MCF 10A (cell line): ENCODE results near the gene USP14. TPM values are rescaled to one million over a fixed set of nuclear protein-coding genes. Genes with fewer than 3 reads are reported as not detected.

ENCODE experiments used
- BruUV-seq: library from RNA; stranded (reverse); fragments of 400-500 nt; replicated peaks from 2 replicates; lab custom pipeline; 2021; lab: Mats Ljungman, UMichigan
- CTCF ChIA-PET: fragments of 300-600 bp; sonication (Branson Sonifier 250); formaldehyde crosslinking; extraction: SDS; loops from one replicate; lab custom pipeline; 2021; ENCODE audit warnings: antibody characterized with exemption, inconsistent platforms; lab: Yijun Ruan, JAX
- POLR2A ChIA-PET: fragments of 300-600, 350-650 bp; sonication (Branson Sonifier 250); formaldehyde crosslinking; extraction: SDS; loops from one replicate; lab custom pipeline; 2020; ENCODE audit warnings: antibody characterized with exemption, inconsistent platforms; lab: Yijun Ruan, JAX
- DNase-seq: peaks from one replicate; pipeline ENCODE4 v3.0.0-alpha.2; 2018; ENCODE audit not compliant: unreplicated experiment
- H3K27ac Mint-ChIP-seq: one replicate; pipeline ENCODE4 v1.8.0; 2022; ENCODE audit warnings: mild to moderate bottlenecking, low read depth, mixed read lengths; ENCODE audit not compliant: unreplicated experiment
- H3K27me3 Mint-ChIP-seq: one replicate; pipeline ENCODE4 v1.8.0; 2022; ENCODE audit warnings: mixed read lengths; ENCODE audit not compliant: insufficient read depth, unreplicated experiment
- H3K36me3 Mint-ChIP-seq: one replicate; pipeline ENCODE4 v1.8.0; 2022; ENCODE audit warnings: mild to moderate bottlenecking, moderate library complexity, mixed read lengths; ENCODE audit not compliant: insufficient read depth, unreplicated experiment
- H3K4me1 Mint-ChIP-seq: one replicate; pipeline ENCODE4 v1.8.0; 2022; ENCODE audit warnings: mixed read lengths; ENCODE audit not compliant: insufficient read depth, unreplicated experiment
- H3K4me3 Mint-ChIP-seq: one replicate; pipeline ENCODE4 v1.8.0; 2022; ENCODE audit warnings: mild to moderate bottlenecking, moderate library complexity, mixed read lengths; ENCODE audit not compliant: unreplicated experiment
- H3K9me3 Mint-ChIP-seq: one replicate; pipeline ENCODE4 v1.8.0; 2022; ENCODE audit warnings: mixed read lengths; ENCODE audit not compliant: unreplicated experiment
- CTCF ChIP-seq: fragments of 200-600 bp; IDR thresholded peaks from one replicate; pipeline ENCODE4 v1.8.0; 2022; ENCODE audit warnings: antibody characterized with exemption, mild to moderate bottlenecking; ENCODE audit not compliant: unreplicated experiment
- intact Hi-C: fragments of 100-400 bp; cut with micrococcal nuclease; formaldehyde crosslinking; loops from 2 replicates; pipeline ENCODE4 v1.14.1; 2022
- total RNA-seq: library from RNA; stranded (reverse); gene quantifications from 2 replicates; pipeline ENCODE4 v1.2.3, GENCODE V29; 2022

The USP14 gene
- total RNA-seq, 1 experiment from 2014 or later, result 76.7 TPM

- DNase-seq, result no peak
- H3K9me3 Mint-ChIP-seq, result no peaks in the 10 kb centered on the region
- H3K4me3 Mint-ChIP-seq, result no peak overlapping the region
- H3K27me3 Mint-ChIP-seq, result no peaks in the 10 kb centered on the region
- ChIA-PET POLR2A (interaction anchor here (1.8 kb wide), 1 partner anchor 9 kb away, joined by 6 read pairs; the partner anchor contains the start of gene USP14), CTCF (no interaction called here)
- no peak overlapping the region for H3K27ac Mint-ChIP-seq
- no TSS peak for BruUV-seq
- intact Hi-C loops, result no loop called here
- no peaks in the 10 kb centered on the region for H3K4me1 Mint-ChIP-seq
- no peak for TF ChIP-seq CTCF
- H3K36me3 Mint-ChIP-seq, result no peaks in the 10 kb centered on the region
Observed at GRCh38 chr18:148841-149240, 9.5 kb upstream of the USP14 start.

- Mint-ChIP-seq H3K9me3 (no peaks in the 10 kb centered on the region), H3K27ac (no peak overlapping the region), H3K4me3 (no peak overlapping the region), H3K4me1 (no peaks in the 10 kb centered on the region), H3K27me3 (no peaks in the 10 kb centered on the region), H3K36me3 (peaks cover 4% of the 10 kb centered on the region)
- intact Hi-C loops, result no loop called here
- DNase-seq, result no peak
- POLR2A ChIA-PET, result no interaction called here
- BruUV-seq, result no TSS peak
- CTCF ChIA-PET, result interaction anchor here (0.6 kb wide), 1 partner anchor 10 kb away, joined by 4 read pairs; no protein-coding TSS in a partner anchor
- no peak for TF ChIP-seq CTCF
Observed at GRCh38 chr18:154151-154550, 4.2 kb upstream of the USP14 start.

GRCh38 chr18:155688-156087 lies 2.7 kb upstream of the USP14 start:
- DNase-seq, result no peak
- no peaks in the 10 kb centered on the region for H3K9me3 Mint-ChIP-seq
- no peak overlapping the region for H3K27ac Mint-ChIP-seq
- no peak overlapping the region for H3K4me3 Mint-ChIP-seq
- intact Hi-C loops, result no loop called here
- H3K27me3 Mint-ChIP-seq, result no peaks in the 10 kb centered on the region
- ChIA-PET CTCF (interaction anchor here (0.6 kb wide), 1 partner anchor 27 kb away, joined by 5 read pairs; no protein-coding TSS in a partner anchor), POLR2A (no interaction called here)
- H3K4me1 Mint-ChIP-seq, result no peaks in the 10 kb centered on the region
- no TSS peak for BruUV-seq
- no peak for TF ChIP-seq CTCF
- H3K36me3 Mint-ChIP-seq, result peaks cover 6% of the 10 kb centered on the region

- no peak for TF ChIP-seq CTCF
- Mint-ChIP-seq H3K36me3 (peaks cover 12% of the 10 kb centered on the region), H3K4me3 (no peak overlapping the region), H3K27me3 (no peaks in the 10 kb centered on the region), H3K9me3 (no peaks in the 10 kb centered on the region), H3K27ac (no peak overlapping the region), H3K4me1 (peaks cover 8% of the 10 kb centered on the region)
- intact Hi-C loops, result no loop called here
- ChIA-PET POLR2A (interaction anchor here (0.7 to 2.1 kb wide), 3 partner anchors 7 to 111 kb away, joined by 4 to 6 read pairs (median 6); partner anchors contain the start of gene THOC1), CTCF (no interaction called here)
- DNase-seq, result no peak
- no TSS peak for BruUV-seq
Observed at GRCh38 chr18:156514-157230, 1.7 kb upstream of the USP14 start.
